Stimulated activated CD8-positive, alpha-beta memory T cell treated with anti-CD3 and anti-CD28 coated beads, Interleukin-4, amount 100 ng/mL, for 1 hour (primary cell): ENCODE data around the gene FSD1L.
A peak's percentile ranks its signal among the peaks of the same experiment; 100 is the strongest.

Experiments used
- DNase-seq, 2 donors: peaks; one replicate each; pipeline ENCODE4 v3.0.0-alpha.2; 2020; ENCODE audit warnings: low read depth in 2 of 2, low spot score in 1 of 2

The FSD1L gene

DNA sequence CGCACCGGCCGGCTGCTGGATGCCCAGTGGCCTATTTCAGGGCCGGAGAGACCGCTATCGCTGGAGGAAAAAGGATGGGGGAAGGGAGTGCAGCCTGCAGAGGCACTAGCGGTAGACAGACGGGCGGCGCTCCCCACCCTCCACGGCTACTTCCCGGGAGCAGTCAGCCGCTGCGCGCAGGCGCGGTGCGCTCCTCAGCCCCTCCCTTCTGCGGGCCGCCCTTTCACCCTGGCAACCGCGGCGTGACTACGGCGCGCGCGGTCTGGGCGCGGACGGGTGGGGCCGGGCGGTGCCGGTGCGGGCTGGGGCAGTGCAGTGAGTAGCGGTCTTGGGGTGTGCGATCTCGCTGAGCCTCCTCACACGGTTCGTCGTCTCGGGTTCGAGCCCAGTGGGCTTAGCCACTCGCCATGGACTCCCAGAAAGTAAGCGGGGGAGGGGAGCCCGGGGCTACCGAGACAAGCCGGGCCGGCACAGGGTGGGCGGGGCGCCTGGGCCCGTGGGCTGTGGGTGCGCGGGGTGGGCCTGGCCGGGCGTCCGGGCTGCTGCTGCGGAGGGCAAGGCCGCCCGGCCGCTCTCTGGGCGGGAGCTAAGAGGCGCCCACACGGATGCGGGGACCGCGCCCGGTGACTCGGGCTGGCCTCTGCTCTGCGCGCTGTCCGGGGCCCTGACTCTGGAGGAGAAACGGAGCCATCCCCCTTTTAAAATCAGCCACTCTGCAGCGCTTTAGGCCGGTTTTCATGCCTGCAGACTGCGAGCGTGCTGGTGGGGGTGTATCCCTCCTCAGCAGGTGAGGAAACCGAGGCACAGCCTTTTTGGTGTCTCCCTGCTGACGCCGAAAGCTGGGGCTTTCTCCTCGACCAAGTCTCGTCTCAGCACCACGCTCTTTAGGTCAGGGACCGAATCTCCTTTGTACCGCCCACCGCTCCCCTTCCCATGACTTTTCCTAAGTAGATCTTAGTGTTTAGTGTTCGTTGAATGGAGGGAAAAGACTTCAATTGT, at the start of gene FSD1L:
FSD1L (plus strand) TSS at position 221 of the 999 bp plus-strand sequence; CDS start at position 408, 187 bp downstream.
- peak; percentile 31 to 61 for DNase-seq

DNA sequence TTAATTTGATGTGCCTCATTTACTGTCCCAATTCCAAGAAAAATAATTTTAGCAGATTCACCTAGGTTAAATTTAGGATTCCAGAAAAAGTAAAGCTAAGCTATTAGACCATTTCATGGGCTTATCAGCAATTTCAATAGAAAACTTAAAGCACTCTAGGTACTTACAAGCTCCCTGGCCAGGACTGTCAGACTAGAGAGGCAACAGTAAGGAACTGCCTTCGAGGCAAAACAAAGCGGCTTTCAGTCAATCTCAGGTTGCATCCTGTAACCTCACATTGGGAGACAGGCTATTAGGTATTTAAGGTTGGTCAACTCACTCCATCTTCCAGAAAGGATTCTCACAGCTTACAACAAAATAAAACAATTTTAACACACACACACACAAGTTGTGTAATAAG, 48.7 kb upstream of the FSD1L start:
- DNase-seq = no peak

DNA sequence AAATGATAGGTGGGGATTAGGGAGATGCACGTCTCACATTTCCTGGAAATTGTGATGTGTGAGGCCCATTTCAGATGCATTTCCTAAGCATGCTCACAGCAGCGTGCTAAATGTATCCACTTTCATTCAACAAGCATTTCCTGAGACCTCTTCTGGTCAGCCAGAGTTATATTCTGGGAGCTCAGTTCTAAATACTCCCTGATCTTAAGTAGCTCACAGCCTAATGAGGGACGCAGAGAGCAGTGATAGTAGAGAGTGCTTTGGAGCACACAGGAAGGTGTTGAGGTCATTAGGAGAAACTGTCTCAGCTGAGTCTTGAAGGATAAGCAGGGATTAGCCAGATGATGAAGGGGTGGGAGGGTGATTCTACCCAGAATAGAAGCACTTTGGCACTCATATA, 46.2 kb upstream of the FSD1L start:
- no peak for DNase-seq

DNA sequence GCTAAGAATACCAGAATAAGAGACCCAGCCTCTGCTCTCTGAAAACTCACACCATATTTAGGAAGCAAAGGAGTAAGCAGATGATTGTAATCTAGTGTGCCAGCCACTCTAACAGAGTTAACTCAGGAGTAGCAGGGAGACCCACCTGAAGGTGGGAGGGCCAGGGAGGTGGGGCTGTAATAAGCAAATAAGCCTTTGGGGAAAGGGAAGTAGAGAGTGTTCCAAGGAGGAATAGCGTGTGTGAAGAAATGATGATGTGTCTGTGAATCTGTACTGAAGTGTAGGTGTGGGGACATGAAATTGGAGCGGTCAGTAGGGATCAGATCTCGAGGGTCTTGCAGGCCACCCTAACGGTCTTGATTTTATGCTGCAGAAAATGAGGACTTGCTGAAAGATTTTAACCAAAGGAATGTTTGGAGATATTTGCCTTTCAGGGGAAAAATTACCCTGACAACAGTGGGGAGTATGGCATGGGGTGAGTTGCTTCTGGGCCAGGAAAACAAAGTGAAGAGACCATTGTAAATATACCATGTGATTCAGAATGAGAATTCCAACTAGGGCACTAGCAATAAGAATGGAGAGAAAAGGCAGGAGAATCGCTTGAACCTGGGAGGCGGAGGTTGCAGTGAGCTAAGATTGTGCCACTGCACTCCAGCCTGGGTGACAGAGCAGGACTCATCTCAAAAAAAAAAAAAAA, 44.1 kb upstream of the FSD1L start:
- no peak for DNase-seq

DNA sequence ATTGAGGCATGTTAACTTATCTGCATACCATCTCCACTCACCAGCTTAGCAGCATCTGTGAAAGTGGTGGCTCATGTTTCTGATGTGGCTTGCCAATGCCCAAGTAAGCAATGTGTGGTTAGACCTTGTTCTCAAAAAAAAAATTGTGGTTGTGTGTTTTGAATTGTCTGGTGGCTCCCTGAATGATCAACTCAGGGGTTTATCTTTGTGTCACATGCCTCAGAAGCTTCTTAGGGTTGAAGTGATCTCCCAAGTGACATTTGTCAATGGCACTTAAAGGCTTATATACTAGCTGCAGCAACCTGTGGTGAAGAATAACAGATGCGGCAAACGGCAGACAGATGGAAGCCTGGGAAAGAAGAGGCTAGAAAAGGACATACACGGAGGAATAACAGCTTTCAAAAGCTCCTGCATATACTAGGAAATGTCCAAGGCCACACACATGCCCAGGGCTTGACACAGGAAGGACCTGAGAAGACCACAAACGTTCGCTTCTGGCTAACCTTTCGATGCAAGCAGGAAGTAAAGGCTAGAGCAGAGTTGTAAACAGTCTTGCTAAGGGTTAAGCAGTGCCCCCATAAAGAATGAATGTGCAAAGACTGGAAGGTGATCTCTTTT, 42.2 kb upstream of the FSD1L start:
- DNase-seq = peak in 1 of 2 donors; percentile 23

DNA sequence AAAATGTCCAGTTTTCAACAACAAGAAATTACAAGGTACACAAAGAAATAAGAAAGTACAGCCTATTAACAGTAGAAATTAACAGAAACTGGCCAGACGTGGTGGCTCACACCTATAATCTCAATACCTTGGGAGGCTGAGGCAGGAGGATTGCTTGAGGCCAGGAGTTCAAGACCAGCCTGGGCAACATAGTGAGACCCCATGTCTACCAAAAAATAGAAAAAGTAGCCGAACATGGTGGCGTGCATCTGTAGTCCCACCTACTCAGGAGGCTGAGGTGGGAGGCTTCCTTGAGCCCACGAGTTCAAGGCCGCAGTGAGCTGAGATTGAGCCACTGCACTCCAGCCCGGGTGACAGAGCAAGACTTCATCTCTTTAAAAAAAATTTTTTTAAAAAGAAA, 41.5 kb upstream of the FSD1L start:
- no peak for DNase-seq

DNA sequence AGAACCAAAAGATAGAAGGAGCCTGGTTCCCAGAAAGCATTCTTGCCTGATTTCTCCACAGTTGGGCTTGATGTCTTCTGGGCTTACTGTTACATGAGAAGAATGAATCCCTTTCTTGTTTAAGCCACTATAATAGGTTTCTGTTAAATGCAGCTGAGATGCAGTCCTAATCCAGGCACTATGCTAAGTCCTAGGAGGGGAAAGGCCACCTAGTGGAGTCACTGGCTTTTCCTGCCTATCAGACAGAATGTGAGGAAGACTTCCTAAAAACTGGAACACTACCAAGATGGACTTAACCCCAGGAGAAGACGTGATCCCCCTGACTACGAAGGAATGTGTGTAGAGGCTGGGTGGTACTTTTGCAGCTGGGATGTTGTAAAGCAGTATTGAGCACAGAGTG, 34.3 kb upstream of the FSD1L start:
- no peak for DNase-seq

DNA sequence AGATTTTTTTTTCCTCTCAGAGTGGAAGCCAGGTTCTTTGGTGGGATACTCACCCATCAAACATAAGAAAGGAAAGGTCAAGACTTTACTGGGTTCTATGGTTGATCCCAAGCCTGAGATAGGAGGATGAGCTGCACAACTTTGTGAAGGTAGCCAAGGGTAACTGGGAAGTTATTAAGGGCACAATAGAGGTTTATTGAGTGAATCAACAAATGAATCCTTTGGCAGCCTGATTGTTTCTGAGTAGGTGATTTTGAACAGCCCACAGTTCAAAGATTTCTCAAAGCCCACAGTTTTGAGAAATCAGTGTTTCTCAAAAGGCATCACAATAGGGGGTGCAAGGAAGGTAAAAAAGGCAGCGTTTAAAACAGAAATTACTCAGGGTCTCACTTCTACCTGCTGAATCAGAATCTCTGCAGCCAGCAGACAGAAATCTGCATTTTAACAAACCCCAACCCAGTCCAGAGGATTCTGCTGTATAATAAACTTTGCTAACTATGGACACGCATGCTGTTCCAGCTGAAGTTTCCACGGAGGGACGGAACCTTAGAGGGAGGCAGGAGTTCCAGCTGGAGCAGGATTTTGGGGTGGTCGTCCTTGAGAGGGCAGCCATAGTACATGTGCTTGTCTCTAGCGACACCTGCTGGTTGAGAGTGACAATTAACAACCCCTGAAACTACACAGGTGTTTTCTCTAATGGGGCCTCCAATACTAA, 32.7 kb upstream of the FSD1L start:
- peak; percentile 27 to 34 for DNase-seq

DNA sequence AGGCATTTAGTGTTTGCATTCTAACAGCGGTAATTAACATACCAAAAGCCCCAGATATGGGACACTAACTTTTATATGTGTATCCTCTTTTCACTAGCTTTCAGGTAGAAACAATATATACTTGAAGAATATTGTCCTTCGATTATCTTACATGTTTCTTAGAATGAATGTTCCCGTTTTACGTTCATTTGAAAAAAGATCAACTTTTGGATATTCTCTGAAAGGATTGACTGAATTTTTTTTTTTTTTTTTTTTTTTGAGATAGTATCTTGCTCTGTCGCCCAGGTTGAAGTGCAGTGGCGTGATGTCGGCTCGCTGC, 32.2 kb upstream of the FSD1L start:
- DNase-seq = no peak

DNA sequence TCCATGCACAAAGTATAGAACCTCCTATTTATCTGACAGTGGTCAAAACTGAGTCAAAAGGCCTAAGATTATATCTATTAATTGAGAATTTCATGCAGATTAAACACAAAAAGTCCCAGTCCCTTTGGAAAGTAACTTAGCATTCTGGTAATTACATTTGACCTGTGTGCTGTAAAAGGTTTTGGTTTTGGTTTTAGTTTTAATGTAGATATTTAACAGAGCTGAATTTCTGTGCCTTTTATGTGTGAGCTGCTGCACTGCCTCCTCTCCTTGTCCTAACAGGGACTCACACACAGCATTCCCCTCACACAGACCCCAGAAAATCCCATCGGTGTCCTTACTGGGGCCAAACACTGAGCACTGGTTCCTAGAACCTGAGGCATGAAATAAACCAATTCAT, 31.0 kb upstream of the FSD1L start:
- DNase-seq = no peak

DNA sequence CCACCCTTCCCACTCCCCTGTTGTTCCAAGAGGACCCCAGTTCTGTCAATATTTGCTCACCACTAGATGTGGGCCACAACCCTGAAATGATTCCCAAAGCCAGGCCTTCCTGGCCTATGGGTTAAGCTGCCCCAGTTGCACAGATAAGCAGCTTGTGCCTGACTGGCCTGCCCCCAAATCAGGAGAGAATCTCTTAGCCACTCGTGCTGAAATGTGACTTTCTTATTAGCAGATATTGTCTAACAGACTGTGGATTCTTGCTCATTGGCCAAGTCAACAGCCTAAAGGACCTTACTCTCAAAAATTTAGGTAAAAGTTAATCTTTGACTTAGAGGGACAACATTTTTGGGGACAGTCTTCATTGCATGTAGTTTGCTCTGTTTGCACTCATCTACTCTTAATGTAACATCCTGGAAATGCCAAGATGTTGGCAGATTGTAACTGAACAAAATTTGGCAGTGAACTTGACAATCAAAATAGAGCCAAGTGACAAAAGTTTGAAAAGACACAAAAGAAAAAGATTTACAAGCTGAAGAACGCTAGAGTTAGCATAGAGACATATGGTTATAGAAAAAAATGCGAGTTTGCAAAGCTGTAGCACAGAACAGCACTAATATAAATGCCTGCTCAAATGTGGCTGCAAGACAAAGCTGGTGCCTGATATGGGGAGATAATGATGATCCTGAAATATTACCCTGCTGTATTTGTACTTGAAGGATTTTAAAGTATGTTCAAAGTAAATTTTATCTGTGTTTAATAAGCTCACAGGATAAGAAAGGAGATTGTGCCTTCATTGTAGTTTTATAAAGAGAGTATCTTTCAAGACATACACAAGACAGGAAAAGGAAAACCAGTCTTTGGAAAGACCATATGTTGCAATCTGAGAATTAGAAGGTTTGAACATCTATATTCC, 29.0 kb upstream of the FSD1L start:
- no peak for DNase-seq

DNA sequence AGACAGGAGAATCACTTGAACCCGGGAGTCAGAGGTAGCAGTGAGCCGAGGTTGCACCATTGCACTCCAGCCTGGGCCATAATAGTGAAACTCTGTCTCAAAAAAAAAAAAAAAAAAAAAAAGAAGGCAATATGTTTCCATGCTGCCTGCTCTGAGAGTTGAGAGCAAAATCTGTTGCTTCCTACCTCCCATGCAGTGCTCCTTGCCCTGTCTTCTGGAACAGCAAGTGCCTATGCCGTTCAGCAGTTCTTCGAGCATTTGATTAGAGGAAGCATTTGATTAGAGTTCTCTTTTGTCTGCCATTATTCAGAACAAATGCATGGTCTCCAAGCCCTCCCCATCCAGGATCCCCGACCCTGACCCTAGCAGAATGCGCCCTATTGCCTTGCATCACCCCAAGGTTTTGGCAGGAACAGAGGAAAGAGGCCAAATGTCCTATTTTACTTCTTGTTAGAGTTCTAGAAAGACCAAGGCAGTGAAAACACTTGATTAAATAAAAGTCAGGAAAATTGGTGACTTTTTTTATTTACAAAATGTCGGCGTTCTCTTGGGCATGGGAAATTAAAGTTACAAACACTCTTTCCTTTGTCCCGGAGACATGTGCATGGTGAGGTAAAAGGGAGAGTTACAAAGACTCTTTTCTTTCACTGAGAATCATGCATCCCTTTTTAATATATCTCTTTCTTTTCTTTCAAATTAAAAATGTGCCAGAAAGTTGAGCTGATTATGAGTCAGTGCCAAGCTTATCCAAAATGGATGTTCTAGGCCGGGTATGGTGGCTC, 27.8 kb upstream of the FSD1L start:
- no peak for DNase-seq

DNA sequence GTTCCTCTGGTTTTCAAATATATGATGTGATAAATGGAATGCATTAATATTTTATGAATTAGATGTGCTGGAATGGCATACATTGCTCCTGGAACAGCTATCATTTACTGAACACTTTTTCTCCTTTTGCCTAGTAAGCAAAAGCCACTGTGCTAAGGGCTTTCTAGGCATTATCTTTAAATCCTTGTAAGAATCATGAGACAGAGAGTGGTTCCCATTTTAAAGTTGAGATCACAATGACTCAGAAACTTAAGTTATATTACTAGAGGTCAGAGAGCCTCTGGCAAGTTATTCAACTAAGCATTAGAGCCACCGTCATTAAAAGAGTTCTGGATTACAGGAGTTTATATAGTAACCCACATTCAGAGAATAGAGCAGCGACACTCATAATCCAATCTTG, 26.7 kb upstream of the FSD1L start:
- no peak for DNase-seq

DNA sequence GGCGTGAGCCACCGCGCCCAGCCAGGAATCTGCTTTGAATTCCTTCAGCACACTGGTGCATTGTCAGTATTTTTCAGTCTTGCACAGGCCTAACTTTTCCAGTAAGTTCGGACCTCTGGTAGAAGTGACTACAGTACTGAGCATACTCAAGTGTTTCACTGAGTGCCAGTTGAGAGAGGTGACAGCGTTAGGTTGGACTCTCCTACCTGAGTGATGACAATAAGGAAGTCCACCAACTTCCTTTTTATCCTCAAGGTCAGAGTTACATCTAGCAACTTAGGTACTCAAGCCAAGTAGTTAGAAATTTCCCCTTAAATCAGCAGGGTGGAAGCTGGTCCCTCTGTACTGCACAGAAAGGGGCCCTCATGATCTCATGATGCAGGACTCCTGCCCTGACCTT, 26.0 kb upstream of the FSD1L start:
- no peak for DNase-seq

DNA sequence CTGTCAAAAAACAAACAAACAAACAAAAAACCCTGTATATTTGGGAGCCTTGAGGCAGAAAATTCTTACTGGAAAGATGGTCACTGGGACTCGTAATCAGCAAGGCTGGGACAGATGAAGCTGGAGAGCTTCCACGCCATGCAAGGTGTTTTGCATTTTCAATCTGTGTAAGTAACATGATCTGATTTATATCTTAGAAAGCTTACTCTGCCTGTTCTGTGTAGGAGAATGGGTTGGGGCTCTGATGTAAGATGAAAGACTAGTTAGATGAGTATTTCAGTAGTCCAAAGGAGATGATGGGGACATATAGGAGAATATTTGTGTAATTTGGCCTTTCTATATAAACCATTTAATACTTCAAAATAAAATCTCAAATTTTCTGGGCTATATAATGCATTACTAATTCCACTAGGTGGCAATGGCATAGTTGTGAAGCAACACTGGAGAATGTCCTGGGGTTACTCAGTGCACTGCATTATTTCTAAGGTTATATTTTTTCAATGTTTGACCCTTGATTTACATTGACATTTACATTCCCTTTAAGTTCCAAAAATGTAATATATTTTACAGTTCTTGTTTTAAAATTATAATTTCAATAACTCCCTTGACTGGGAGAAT, 21.9 kb upstream of the FSD1L start:
- no peak for DNase-seq

DNA sequence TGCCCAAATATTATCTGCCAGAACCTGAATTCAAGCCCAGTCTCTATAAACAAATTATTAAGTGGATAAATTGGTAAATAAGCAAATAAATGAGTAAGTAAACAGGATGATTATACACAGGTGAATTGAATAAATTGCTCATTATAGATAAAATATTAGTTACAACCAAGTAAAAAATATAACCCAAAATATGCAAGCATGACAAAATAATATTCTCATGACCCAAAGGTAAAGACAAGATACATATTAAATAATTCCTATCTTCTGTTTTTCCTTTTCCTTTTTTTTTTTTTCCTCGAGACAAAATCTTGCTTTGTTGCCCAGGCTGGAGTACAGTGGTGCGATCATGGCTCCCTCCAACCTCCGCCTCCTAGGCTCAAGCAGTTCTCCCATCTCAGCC, 21.2 kb upstream of the FSD1L start:
- no peak for DNase-seq

DNA sequence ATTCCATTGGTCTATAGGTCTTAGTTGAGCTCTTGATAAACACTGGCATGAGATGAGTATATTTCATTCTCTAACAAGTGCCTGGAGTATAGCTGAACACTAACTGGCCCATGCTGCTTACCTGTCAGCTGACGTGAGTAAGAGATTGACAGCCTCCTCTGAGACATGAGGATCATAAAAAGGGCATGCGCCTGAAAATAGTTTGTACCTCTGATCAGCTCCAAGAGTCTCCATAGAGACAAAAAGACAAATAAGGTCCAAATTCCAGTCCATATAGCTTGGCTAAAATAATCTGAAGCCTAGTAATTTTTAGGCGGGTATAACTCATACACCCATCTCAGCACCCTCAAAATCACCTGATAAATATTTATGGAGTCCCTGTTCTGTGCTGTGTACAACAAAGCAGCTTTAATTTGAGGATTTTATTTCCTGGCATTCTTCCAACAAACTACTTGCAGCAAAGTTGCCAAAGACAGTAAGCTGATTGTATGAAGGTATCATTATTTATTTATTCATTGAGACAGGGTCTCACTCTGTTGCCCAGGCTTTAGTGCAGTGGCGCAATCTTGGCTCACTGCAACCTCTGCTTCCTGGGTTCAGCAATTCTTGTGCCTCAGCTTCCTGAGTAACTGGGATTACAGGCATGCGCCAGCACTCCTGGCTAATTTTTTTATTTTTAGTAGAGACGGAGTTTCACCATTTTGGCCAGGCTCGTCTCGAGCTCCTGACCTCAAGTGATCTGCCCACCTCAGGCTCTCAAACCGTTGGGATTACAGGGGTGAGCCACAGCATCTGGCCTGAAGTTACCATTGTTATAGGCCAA, 16.2 kb upstream of the FSD1L start:
- no peak for DNase-seq

DNA sequence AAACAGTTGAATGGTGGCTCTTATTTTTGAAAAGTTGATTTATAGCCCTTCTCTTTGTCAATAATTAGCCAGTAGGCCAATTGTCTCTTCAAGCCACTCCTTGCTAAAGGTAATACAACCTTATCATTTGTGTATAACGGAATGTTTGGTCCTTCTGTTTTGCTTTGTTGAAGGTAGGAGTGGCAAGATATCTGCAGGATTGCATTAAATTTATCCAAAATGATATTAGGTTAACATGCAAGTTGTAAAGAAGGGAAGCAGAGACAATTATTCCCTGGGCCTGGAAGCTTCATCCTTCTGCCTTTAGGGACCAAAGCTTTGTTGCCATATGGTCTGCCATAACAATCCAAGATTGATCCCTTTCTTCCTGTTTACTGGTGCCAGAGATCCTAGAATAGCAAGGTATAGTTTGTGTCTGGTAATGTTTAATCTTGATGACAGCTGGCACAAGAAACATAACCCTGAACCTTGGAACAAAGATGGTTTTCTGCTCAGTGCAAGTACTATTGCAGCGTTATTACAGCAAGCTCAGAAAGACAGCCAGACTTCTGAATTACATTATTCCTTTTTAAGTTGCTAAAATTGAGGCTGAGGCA, 15.5 kb upstream of the FSD1L start:
- no peak for DNase-seq
